Activated CD8-positive, alpha-beta memory T cell treated with anti-CD3 and anti-CD28 coated beads, Interleukin-2, amount 10 ng/mL, durations not matched to agents 7 days and 5 days (primary cell): ENCODE results near the gene KAZN. TPM values are rescaled to one million over a fixed set of nuclear protein-coding genes. Genes with fewer than 3 reads are reported as not detected.

Source experiments
- ATAC-seq: fragments of 150-1000 bp; cut with Tn5 transposase; one replicate; pipeline ENCODE4 v1.10.0; 2021; ENCODE audit warnings: moderate library complexity
- CTCF ChIA-PET: fragments of 350-600 bp; sonication (Branson Sonifier 250); formaldehyde crosslinking; loops from one replicate; lab custom pipeline; 2021; ENCODE audit warnings: antibody characterized with exemption; lab: Charles Lee
- DNase-seq: peaks from one replicate; pipeline ENCODE4 v3.0.0-alpha.2; 2020
- H3K27ac Mint-ChIP-seq: one replicate; pipeline ENCODE4 v1.8.0; 2021; ENCODE audit warnings: mild to moderate bottlenecking, mixed read lengths
- H3K27me3 Mint-ChIP-seq: one replicate; pipeline ENCODE4 v1.8.0; 2021; ENCODE audit warnings: mixed read lengths
- H3K36me3 Mint-ChIP-seq: one replicate; pipeline ENCODE4 v1.8.0; 2021; ENCODE audit warnings: mild to moderate bottlenecking, mixed read lengths
- H3K4me1 Mint-ChIP-seq: one replicate; pipeline ENCODE4 v1.8.0; 2021; ENCODE audit warnings: mixed read lengths
- H3K4me3 Mint-ChIP-seq: one replicate; pipeline ENCODE4 v1.8.0; 2021; ENCODE audit warnings: mild to moderate bottlenecking, moderate library complexity, mixed read lengths
- H3K9me3 Mint-ChIP-seq: one replicate; pipeline ENCODE4 v1.8.0; 2022; ENCODE audit warnings: low read depth, mixed read lengths
- total RNA-seq, 2 experiments: library from RNA; stranded (reverse); gene quantifications; one replicate each; pipeline ENCODE4 v1.2.3, GENCODE V29; 2021

KAZN gene
- total RNA-seq, 2 experiments from 2014 or later: 0.12 to 0.15 TPM

DNA sequence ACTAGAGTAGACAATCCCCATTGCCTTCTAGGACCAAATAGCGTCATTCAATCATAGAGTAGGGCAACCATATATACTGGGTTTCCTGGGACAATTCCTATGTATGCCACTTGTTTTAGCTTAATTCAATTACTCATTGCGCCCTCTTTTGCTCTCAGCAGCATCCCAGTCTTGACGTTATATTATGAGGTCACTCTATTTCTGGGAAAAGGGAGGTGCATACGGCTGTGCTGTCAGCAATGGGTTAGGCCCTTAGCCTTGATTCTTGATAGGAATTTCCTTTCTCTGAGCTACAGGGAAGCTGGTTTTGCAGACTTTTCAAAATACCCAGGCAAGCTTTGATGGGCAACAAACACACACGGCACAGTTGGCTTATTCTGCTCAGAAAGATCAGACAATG, 4.4 kb upstream of the KAZN start:
- peaks cover 17% of the 10 kb centered on the region for H3K27me3 Mint-ChIP-seq
- no peak overlapping the region for H3K4me3 Mint-ChIP-seq
- ATAC-seq: no peak
- no peaks in the 10 kb centered on the region for H3K4me1 Mint-ChIP-seq
- no peak for DNase-seq
- H3K9me3 Mint-ChIP-seq: no peaks in the 10 kb centered on the region
- CTCF ChIA-PET: no interaction called here
- no peak overlapping the region for H3K27ac Mint-ChIP-seq
- no peaks in the 10 kb centered on the region for H3K36me3 Mint-ChIP-seq

DNA sequence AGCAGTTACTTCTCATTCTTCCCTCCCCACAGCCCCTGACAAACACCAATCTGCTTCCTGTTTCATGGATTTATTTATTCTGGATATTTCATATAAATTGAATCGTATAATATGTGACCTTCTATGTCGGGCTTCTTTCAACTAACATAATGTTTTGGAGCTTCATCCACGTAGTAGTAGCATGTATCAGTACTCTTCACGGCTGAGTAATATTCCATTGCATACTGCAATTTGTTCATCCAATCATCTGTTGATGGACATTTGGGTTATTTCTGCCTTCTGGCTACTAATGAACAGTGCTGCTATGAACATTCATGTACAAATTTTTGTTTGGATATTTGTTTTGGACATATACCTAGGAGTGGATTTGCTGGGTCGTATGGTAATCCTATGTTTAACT, 1.9 kb upstream of the KAZN start:
- H3K4me3 Mint-ChIP-seq: no peak overlapping the region
- H3K9me3 Mint-ChIP-seq: no peaks in the 10 kb centered on the region
- H3K4me1 Mint-ChIP-seq: no peaks in the 10 kb centered on the region
- ATAC-seq: no peak
- CTCF ChIA-PET: no interaction called here
- no peaks in the 10 kb centered on the region for H3K36me3 Mint-ChIP-seq
- peaks cover 41% of the 10 kb centered on the region for H3K27me3 Mint-ChIP-seq
- H3K27ac Mint-ChIP-seq: no peak overlapping the region
- no peak for DNase-seq

DNA sequence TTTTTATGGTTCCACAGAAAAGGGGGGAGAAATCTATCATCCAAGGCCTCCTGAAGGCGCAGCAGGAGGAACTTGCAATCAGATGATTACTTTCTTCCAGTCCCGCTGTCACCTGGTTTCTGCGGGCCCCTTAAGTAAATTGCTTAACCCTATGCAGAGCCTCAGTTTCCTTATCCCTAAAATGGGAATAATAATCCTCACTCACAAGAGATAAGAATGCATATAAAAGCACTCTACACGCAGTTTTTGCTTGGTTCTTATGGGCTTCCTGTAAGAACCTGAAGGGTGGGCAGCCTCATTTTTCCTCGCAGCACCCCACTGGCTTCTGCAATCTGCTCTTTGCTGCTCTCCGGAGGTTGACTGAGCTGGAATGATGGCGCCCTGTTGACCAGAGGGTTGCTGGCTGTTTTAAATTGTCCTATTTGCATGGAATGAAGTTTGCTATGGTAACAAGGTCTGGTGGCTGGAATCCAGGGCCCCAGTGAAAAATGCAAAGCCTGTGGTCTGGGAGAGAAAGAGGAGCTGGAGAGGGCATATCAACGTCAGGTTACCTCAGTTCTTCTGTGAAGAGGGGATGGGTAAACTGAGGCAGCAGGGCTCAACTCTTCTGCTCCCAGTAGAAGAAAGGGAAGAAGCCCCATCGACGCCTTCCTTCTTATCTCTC, 1.0 kb upstream of the KAZN start:
- no peak overlapping the region for H3K4me3 Mint-ChIP-seq
- ATAC-seq: no peak
- no peaks in the 10 kb centered on the region for H3K4me1 Mint-ChIP-seq
- no peaks in the 10 kb centered on the region for H3K9me3 Mint-ChIP-seq
- CTCF ChIA-PET: no interaction called here
- H3K36me3 Mint-ChIP-seq: no peaks in the 10 kb centered on the region
- H3K27me3 Mint-ChIP-seq: peaks cover 46% of the 10 kb centered on the region
- H3K27ac Mint-ChIP-seq: no peak overlapping the region
- no peak for DNase-seq

DNA sequence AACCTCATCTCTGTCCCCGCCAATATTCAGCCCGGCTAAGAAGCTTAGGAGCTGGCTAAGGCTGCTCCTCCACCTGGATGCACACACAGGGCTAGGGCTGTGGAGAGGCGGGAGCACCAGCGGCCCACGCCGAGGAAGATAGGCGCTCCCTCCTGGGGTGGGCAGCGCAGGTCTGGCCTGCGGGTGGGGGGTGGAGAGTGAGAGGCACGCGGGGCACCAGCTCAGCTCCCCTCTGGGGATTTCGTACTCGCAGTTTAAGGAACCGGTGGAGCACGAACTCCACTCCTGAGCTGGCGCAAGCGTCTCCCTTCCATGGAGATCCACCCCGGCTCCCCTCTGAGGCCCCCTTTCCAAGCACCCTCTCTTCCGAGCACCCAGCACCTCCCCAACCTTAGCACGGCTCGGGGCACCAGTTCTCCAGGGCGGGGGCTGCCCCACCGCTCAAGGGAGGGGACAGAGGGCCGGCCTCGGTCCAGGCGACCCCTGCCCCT, 433 bp upstream of the KAZN start:
- no peak overlapping the region for H3K27ac Mint-ChIP-seq
- no peaks in the 10 kb centered on the region for H3K4me1 Mint-ChIP-seq
- DNase-seq (no peak), ATAC-seq (no peak)
- no peaks in the 10 kb centered on the region for H3K36me3 Mint-ChIP-seq
- peaks cover 46% of the 10 kb centered on the region for H3K27me3 Mint-ChIP-seq
- CTCF ChIA-PET: no interaction called here
- no peak overlapping the region for H3K4me3 Mint-ChIP-seq
- H3K9me3 Mint-ChIP-seq: no peaks in the 10 kb centered on the region

DNA sequence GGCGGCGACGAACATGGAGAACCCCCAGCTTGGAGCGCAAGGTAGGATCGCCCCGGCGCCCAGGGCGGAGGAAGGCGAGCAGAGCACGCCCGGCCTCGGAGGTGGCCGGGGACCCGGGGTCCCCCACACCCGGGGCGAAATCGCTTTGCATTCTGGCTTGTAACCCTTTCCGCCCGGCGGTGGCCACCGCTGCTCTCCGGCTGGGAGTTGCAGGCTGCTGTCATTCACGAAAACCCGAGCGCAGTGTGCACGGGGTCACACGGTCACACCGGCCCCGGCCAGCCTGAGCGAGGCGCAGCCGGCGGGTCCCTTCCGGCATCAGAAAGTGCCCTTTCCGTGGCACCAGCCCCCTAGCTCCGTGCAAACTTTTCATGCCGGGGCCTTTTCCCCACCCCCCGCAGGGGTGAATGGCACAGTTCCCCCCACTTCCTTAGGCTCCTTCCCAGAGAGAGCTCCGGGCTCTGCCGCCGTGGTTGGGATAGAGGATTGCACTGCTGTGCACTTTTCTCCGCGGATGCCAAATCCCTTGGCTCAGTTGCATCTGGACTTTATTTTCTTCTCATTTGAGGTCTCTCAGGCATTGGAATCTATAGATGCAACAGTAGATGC, 802 bp downstream of the KAZN start:
- Mint-ChIP-seq H3K4me1 (no peaks in the 10 kb centered on the region), H3K27me3 (peaks cover 46% of the 10 kb centered on the region), H3K27ac (no peak overlapping the region), H3K4me3 (no peak overlapping the region), H3K9me3 (no peaks in the 10 kb centered on the region), H3K36me3 (no peaks in the 10 kb centered on the region)
- DNase-seq: no peak
- no peak for ATAC-seq
- CTCF ChIA-PET: no interaction called here

DNA sequence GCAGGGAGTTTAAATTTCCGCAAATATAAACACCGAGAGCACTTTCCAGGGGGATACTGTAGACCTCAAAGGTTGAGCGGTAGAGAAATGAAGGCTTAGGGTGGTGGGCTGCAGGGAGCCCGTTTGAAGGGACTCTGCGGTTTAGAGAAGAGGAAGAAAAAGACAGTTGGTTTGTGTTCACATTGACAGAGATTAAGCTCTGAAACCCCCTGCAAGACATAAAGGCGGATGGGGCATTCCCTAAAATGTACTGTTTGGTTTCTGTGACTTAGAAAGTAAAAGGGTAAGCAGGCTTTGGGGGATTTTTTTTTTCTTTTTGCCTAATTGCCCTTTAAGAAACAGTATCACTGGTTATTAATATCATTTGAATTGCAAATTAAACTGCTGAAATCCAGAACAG, 1.3 kb downstream of the KAZN start:
- H3K4me1 Mint-ChIP-seq: no peaks in the 10 kb centered on the region
- no peaks in the 10 kb centered on the region for H3K36me3 Mint-ChIP-seq
- H3K27ac Mint-ChIP-seq: no peak overlapping the region
- ATAC-seq (no peak), DNase-seq (no peak)
- peaks cover 46% of the 10 kb centered on the region for H3K27me3 Mint-ChIP-seq
- CTCF ChIA-PET: no interaction called here
- H3K4me3 Mint-ChIP-seq: no peak overlapping the region
- no peaks in the 10 kb centered on the region for H3K9me3 Mint-ChIP-seq

DNA sequence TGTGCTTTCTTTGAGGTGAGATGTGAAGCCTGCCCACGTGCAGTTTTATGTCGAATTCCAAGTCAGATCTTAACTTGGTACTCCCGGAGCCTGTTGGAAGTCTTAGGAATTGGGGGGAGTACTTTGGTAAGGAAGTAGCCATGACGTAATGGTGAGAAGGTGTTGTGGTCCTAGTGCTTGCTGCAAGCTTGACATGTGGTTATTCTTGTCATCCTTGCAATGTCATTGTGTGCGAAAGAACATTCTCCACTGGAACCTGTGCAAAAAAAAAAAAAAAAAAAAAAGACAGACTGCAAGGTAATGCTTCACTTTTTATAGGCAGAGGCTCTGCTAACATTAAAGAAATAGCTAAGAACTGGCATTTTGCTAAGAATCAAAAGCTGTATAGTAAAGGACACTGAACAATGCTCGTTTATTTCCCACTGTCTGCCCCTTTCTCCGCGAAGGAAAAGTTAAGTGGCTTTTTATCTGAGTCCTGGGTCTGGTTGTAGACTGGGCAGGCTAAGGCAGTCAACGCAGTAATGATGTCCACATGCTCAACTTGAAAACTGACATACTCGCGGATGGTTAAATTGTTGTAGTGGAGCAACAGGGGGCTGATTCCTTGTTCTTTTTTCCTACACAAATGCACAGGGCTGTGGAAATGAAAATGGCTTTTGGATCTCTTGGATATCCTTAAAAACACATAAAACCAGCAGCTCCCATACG, 2.1 kb downstream of the KAZN start:
- peaks cover 46% of the 10 kb centered on the region for H3K27me3 Mint-ChIP-seq
- H3K27ac Mint-ChIP-seq: no peak overlapping the region
- no peaks in the 10 kb centered on the region for H3K36me3 Mint-ChIP-seq
- ATAC-seq (no peak), DNase-seq (no peak)
- no peaks in the 10 kb centered on the region for H3K4me1 Mint-ChIP-seq
- CTCF ChIA-PET: no interaction called here
- H3K9me3 Mint-ChIP-seq: no peaks in the 10 kb centered on the region
- H3K4me3 Mint-ChIP-seq: no peak overlapping the region

DNA sequence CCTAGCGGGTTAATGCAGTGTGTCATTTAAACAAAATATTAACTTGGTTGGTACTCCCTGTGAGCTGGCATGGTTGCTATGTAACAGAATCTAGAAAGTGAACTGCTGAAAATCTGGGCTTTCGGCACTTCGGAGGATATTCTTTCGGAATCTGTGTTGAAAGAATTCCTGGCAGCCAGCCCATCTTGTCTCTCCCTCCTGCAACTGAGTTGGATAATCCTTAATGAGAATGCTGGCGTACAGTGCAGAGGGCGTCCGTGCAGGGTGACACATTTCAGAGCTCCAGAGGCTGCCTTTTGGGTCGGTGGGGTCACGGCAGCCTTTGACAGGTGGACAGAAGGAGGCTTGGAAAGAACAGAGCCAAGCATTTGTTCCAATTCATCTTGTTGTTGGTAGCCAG, 3.7 kb downstream of the KAZN start:
- H3K27ac Mint-ChIP-seq: no peak overlapping the region
- CTCF ChIA-PET: no interaction called here
- H3K4me3 Mint-ChIP-seq: no peak overlapping the region
- ATAC-seq (no peak), DNase-seq (no peak)
- no peaks in the 10 kb centered on the region for H3K36me3 Mint-ChIP-seq
- H3K4me1 Mint-ChIP-seq: no peaks in the 10 kb centered on the region
- peaks cover 37% of the 10 kb centered on the region for H3K27me3 Mint-ChIP-seq
- H3K9me3 Mint-ChIP-seq: no peaks in the 10 kb centered on the region

DNA sequence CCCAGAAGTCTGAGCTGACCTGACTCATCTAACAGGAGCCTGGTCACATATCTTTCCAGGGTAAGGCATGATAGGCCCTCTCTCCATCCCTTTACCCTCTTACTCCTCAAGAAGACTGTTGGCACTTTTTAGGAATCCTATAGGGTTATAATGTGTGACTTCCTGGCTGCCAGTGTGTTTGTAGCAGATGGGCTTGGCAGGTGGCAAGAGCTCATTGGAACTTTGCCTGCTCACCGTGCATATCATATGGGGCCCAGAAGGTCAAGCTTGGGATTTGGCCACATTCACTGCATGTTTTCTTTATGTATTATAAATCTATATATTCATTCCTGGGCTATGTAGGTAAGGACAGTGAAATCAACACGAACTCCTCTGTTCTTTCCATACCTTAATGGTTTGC, 5.2 kb downstream of the KAZN start:
- Mint-ChIP-seq H3K4me3 (no peak overlapping the region), H3K9me3 (no peaks in the 10 kb centered on the region), H3K27me3 (peaks cover 29% of the 10 kb centered on the region), H3K4me1 (no peaks in the 10 kb centered on the region), H3K27ac (no peak overlapping the region), H3K36me3 (no peaks in the 10 kb centered on the region)
- CTCF ChIA-PET: no interaction called here
- ATAC-seq: no peak
- no peak for DNase-seq

DNA sequence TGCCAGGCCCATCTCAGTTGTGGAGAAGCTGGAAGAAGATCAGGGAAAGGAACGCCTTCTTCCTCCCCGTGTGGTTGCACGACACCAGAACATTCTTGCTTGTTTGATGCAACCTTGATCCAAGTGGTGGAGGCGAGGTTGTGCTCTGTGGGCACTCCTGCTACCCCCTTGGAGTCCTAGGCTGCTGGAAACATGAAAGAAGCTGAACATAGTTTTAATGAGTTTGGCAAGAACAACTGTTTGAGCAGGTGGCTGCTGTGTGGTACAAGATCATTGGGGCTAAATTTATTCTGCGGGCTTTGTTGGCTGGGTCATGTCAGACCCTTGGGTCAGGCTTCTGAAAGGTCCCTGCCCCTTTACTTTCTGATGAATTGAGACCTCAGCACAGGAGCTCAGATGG, 5.9 kb downstream of the KAZN start:
- CTCF ChIA-PET: no interaction called here
- DNase-seq (no peak), ATAC-seq (no peak)
- Mint-ChIP-seq H3K9me3 (no peaks in the 10 kb centered on the region), H3K4me1 (no peaks in the 10 kb centered on the region), H3K27me3 (peaks cover 26% of the 10 kb centered on the region), H3K4me3 (no peak overlapping the region), H3K36me3 (no peaks in the 10 kb centered on the region), H3K27ac (no peak overlapping the region)

DNA sequence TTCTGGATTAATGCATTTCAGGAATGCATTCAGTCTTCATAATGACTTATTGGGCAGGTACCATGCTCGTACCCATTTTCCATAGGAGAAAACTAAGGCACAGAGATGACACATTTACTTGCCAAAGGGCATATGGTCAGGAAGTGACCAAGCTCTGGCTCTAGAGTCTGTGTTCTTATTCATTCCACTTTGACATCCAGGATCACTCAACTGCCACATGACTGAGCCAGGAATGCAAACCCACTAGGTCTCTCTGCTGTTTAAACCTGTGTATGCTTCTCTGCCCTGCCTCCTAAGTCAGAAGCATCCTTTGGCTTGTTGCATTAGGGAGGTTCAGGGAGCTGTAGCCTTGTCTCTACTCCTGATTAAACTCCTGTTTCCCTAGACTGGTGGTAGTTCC, 7.5 kb downstream of the KAZN start:
- ATAC-seq: no peak
- CTCF ChIA-PET: no interaction called here

DNA sequence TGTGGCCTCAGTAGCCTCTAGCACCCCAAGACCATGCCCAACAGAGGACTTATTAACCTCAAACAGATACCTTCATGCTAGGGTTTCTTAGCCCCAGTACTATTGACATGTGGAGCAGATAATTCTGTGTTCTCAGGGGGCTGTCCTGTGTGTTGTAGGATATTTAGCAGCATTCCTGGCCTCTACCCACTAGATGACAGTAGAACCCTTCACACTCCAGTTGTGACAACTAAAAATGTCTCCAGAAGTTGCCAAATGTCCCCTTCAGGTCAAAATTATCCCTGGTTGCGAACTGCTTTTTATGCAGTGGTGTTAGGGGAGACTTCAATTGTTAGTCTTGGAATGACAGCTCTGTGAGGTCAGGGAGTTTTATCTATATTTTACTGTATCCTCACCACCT, 8.1 kb downstream of the KAZN start:
- no peak for DNase-seq
- Mint-ChIP-seq H3K4me3 (no peak overlapping the region), H3K4me1 (no peaks in the 10 kb centered on the region), H3K36me3 (no peaks in the 10 kb centered on the region), H3K9me3 (no peaks in the 10 kb centered on the region), H3K27me3 (peaks cover 4% of the 10 kb centered on the region), H3K27ac (no peak overlapping the region)
- CTCF ChIA-PET: interaction anchor here (0.7 kb wide), 1 partner anchor 849 kb away, joined by 3 read pairs; no protein-coding TSS in a partner anchor
- no peak for ATAC-seq

More for the DNA sequence above, 7.5 kb downstream of the KAZN start:
- no peak for DNase-seq
- Mint-ChIP-seq H3K4me3 (no peak overlapping the region), H3K9me3 (no peaks in the 10 kb centered on the region), H3K27ac (no peak overlapping the region), H3K36me3 (no peaks in the 10 kb centered on the region), H3K27me3 (peaks cover 11% of the 10 kb centered on the region), H3K4me1 (no peaks in the 10 kb centered on the region)

DNA sequence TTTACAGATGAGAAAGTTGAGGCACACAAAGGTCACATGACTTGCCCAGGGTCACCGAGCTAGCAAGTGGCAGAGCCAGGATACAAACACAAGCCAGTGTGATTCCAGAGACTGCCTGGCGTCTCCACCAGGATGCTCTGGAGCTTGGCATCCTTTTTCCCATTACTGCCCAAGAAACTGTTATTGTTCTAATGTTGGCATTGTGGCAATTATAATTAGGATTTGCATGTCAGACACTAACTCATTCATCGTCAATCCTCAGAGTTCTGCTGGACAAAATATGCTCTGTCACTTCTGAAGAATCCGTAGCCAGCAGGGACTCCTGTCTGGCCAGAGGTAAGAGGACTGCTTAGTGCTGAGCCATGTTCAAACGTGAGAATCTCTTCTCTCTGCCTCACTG, 8.8 kb downstream of the KAZN start:
- Mint-ChIP-seq H3K4me1 (no peaks in the 10 kb centered on the region), H3K4me3 (no peak overlapping the region), H3K27ac (no peak overlapping the region), H3K9me3 (no peaks in the 10 kb centered on the region), H3K27me3 (no peaks in the 10 kb centered on the region), H3K36me3 (no peaks in the 10 kb centered on the region)
- DNase-seq (no peak), ATAC-seq (no peak)
- CTCF ChIA-PET: interaction anchor here (0.7 kb wide), 1 partner anchor 848 kb away, joined by 3 read pairs; no protein-coding TSS in a partner anchor

DNA sequence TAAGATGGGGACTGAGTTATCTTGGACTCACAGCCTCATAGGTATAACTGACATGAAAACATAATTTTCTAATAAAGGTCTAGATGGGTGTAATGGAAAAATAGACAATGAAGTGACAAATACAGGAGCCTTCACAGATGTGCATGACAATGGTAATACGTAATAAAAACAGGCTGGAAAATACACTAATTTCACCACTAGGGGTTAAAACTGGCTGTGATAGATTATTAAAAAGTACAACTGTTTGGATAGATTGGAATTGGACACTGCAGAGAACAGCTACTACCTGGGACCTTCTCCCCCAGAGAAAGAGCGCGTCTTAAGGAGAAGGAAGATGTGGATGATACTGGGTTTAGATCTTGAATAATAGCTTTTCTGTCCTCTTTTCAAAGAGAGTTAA, 9.8 kb downstream of the KAZN start:
- H3K9me3 Mint-ChIP-seq: no peaks in the 10 kb centered on the region
- H3K4me3 Mint-ChIP-seq: no peak overlapping the region
- H3K36me3 Mint-ChIP-seq: no peaks in the 10 kb centered on the region
- DNase-seq (no peak), ATAC-seq (no peak)
- no peaks in the 10 kb centered on the region for H3K27me3 Mint-ChIP-seq
- H3K4me1 Mint-ChIP-seq: no peaks in the 10 kb centered on the region
- no peak overlapping the region for H3K27ac Mint-ChIP-seq
- CTCF ChIA-PET: no interaction called here
